Fibroblast of the aortic adventitia (primary cell): Measurements from ENCODE around the gene GRK1. TPM values are rescaled to one million over a fixed set of nuclear protein-coding genes. Genes with fewer than 3 reads are reported as not detected.
A peak's percentile ranks its signal among the peaks of the same experiment; 100 is the strongest.
"Not testable (repeated sequence)": the region's sequence is repeated elsewhere in the genome, so short reads cannot be mapped to it uniquely, and the experiment has no call there.

ENCODE experiments used
- DNase-seq: peaks from one replicate; pipeline ENCODE4 v3.0.0-alpha.2; 2010; ENCODE audit warnings: low read depth
- H3K4me3 ChIP-seq: 2 replicates; pipeline ENCODE4 v1.5.1; 2011; ENCODE audit warnings: low read depth, mild to moderate bottlenecking, control low read depth, low read length, moderate library complexity
- total RNA-seq: library from RNA; depleted of rRNA; stranded (reverse); fragments of >200 nt; gene quantifications from 2 replicates; pipeline ENCODE4 v1.2.3, GENCODE V29; 2012; ENCODE audit warnings: low replicate concordance
- TF ChIP-seq, protein P1 (sequence below): IDR thresholded peaks from 2 replicates; pipeline ENCODE4 v1.5.1; 2011; ENCODE audit warnings: mild to moderate bottlenecking, low read length, control low read depth, inconsistent platforms; ENCODE audit not compliant: insufficient read depth

GRK1 gene
- total RNA-seq, 1 donor = not detected

DNA sequence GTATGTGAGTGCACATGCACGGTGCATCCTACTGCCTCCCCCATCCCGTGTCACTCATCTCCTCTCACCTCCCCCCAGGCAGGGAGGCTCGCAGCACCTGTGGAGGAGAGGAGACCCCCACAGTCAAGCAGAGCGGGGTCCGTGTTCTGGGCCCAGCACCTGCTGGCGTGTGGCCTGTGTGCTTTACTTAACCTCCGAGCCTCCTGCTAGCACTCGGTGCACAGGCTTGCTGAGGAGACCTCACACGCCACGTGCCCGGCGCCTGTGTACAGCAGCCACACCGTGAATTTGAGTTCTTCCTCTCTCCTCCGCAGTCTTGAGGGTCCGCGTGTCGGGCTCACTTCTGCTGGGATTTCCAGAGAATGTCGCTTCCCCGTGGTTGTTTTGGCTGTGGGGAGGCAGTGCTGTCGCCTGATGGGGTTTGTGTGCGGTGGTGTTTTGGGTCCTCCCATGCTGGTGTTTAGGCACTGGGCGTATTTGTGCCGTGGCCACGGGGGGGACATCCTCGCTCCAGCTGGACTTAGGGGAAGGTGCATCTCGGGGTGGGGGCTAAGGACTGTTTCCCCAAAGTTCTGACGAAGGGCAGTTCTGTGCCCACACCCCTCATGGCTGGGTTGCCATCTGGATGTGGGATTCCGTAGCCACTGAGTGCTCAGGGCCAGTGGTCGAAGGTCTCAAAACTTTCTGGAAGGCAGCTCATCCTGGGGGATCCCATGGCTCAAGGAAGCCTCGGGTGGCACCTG, 57.2 kb downstream of the GRK1 start:
- DNase-seq = no peak
- TF ChIP-seq, protein P1, sequence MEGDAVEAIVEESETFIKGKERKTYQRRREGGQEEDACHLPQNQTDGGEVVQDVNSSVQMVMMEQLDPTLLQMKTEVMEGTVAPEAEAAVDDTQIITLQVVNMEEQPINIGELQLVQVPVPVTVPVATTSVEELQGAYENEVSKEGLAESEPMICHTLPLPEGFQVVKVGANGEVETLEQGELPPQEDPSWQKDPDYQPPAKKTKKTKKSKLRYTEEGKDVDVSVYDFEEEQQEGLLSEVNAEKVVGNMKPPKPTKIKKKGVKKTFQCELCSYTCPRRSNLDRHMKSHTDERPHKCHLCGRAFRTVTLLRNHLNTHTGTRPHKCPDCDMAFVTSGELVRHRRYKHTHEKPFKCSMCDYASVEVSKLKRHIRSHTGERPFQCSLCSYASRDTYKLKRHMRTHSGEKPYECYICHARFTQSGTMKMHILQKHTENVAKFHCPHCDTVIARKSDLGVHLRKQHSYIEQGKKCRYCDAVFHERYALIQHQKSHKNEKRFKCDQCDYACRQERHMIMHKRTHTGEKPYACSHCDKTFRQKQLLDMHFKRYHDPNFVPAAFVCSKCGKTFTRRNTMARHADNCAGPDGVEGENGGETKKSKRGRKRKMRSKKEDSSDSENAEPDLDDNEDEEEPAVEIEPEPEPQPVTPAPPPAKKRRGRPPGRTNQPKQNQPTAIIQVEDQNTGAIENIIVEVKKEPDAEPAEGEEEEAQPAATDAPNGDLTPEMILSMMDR = no peak
- no peak overlapping the region for H3K4me3 ChIP-seq

DNA sequence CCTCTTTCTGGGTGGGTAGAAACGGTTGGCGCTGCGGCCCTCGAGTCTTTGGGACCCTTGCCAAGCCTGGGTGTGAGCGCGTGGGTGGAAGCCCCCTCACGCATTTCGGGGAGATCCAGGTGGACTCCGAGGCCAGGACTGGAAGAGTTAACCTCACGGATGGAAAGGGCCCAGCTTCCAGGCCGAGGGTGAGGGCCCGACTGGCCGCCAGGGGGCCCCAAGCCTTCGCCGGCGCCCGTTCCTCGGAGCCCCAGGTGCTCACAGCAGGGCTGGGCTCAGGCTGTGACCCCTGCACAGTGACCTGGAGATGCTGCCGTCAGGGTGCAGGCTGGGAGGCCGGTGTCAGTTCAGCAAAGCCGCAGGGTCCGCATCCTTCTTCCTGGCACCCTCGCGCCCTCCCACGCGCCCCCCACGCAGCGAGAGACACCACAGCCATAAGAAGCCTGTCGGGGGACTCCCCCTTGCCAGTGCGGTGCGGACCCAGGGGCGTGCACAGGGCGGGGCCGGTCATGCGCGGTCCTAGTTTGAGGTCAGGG, 57.8 kb downstream of the GRK1 start:
- H3K4me3 ChIP-seq = peak overlapping the region; percentile 56
- DNase-seq = peak; percentile 47
- TF ChIP-seq, protein P1 = peak; percentile 77

DNA sequence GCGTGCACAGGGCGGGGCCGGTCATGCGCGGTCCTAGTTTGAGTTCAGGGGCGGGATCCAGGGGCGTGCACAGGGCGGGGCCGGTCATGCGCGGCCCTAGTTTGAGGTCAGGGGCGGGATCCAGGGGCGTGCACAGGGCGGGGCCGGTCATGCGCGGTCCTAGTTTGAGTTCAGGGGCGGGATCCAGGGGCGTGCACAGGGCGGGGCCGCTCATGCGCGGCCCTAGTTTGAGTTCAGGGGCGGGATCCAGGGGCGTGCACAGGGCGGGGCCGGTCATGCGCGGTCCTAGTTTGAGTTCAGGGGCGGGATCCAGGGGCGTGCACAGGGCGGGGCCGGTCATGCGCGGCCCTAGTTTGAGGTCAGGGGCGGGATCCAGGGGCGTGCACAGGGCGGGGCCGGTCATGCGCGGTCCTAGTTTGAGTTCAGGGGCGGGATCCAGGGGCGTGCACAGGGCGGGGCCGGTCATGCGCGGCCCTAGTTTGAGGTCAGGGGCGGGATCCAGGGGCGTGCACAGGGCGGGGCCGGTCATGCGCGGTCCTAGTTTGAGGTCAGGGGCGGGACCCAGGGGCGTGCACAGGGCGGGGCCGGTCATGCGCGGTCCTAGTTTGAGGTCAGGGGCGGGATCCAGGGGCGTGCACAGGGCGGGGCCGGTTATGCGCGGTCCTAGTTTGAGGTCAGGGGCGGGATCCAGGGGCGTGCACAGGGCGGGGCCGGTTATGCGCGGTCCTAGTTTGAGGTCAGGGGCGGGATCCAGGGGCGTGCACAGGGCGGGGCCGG, 58.5 kb downstream of the GRK1 start:
- not testable (repeated sequence) for DNase-seq, H3K4me3 ChIP-seq

DNA sequence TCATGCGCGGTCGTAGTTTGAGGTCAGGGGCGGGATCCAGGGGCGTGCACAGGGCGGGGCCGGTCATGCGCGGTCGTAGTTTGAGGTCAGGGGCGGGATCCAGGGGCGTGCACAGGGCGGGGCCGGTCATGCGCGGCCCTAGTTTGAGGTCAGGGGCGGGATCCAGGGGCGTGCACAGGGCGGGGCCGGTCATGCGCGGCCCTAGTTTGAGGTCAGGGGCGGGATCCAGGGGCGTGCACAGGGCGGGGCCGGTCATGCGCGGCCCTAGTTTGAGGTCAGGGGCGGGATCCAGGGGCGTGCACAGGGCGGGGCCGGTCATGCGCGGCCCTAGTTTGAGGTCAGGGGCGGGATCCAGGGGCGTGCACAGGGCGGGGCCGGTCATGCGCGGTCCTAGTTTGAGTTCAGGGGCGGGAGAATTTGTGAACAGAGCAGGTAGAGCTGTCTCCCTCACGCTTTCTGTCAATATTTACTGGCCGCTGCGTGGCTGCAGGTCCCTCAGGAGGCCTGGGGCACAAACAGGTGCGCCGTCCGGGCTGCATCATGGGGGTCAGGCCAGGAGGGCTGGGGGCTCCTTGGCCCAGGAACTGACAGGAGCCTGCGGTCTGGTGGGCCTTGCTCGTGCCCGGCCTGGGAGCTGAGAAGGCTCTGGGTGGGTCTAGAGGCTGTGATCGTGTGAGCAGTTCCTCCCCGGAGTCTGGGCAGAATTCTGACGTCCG, 59.2 kb downstream of the GRK1 start:
- peak overlapping the region; percentile 25 for H3K4me3 ChIP-seq
- not testable (repeated sequence) for DNase-seq

DNA sequence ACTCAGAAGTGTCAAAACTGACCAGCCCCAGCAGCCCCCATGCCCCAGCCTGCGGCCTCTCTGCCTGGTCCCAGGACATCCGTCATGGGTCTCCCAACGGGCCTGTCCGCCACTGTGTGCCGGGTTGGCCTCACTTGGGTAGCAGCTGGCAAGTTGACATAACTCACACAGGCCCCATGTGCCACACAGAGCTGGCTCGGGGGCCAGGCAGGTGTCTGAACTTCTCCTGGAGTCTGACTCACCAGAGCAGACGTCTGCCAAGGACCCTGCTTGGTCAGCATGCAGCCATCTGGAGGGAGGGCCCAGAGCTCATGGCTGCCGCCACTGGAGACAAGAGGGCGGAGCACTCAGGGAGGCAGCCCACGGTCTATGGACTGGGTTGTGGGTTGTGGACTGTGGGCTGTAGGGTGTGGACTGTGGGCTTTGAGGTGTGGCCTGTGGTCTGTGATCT, 60.0 kb downstream of the GRK1 start:
- TF ChIP-seq, protein P1 = no peak
- DNase-seq = peak; percentile 15
- H3K4me3 ChIP-seq = no peak overlapping the region

DNA sequence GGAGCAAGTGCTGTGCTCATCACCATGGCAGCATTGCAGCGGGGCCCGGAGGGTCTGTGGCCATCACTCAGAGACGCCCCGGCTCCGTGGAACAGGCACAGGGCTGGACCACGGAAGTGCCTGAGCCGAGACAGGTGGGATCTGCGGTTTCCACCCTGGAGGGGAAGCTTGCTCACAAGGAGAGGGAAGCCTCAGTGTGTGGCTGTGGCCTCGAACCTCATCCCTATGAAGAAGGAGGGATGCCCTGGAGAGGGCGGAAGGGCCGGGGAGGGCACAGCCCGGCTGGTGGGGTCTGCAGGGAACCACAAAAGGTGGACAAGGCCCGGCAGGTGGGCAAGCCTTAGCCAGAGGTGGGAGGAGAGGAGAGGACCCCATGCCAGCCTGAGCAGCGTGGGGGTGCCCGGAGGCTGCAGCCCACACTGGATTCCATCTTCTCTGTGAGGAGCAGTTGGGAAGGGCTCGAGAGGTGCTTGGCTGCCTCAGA, 61.6 kb downstream of the GRK1 start:
- no peak for DNase-seq
- TF ChIP-seq, protein P1 = no peak
- no peak overlapping the region for H3K4me3 ChIP-seq

DNA sequence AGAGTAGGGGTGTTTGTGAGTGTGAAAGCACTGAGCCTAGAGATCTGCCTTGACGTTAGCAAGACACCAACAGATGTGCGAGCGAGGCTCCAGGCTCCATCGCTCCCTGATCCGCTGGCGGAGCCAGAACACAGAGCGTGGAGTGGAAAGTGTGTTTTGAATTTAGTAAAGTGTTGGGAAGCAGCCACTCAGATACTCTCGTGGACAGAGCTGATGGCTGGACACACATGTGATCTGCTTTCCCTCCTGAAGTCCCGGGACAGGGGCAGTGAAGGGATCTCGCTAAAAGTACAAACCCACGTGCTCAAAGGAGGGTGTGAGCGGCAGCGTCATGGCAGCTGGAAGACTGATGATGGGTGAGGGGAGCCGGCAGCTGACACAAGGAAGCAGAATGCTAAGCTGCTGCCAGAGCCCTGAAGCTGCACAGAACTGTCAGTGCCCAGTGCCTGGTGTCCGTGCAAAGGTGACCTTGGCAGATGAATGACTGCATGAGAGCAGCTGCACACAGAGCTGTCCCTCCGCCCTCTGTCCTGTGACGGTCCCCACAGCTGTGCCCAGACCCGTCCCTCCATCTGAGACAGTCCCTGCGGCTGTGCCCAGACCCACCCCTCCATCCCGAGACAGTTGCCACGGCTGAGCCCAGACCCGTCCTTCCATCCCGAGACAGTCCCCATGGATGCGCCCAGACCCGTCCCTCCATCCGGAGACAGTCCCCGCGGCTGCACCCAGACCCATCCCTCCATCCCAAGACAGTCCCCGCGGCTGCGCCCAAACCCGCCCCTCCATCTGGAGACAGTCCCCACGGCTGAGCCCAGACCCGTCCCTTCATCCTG, 62.4 kb downstream of the GRK1 start:
- no peak overlapping the region for H3K4me3 ChIP-seq
- DNase-seq = peak; percentile 9
- TF ChIP-seq, protein P1 = no peak
